ENCODE results near the gene IFNGR1. TPM values are rescaled to one million over a fixed set of nuclear protein-coding genes. Genes with fewer than 3 reads are reported as not detected.

IFNGR1 gene
- total RNA-seq, 1 donor from 2014 or later: 23.0 TPM

GRCh38 chr6:137261761-137262160 lies 42.6 kb upstream of the IFNGR1 start:
- Mint-ChIP-seq H3K4me3 (no peak overlapping the region), H3K27me3 (ENCODE audit: low read depth) (peaks cover 38% of the 10 kb centered on the region), H3K36me3 (ENCODE audit: low read depth) (no peaks in the 10 kb centered on the region), H3K4me1 (no peaks in the 10 kb centered on the region), H3K9me3 (no peaks in the 10 kb centered on the region), H3K27ac (ENCODE audit: unreplicated experiment) (no peak overlapping the region)
- no peak for DNase-seq (ENCODE audit: low read depth, low spot score)
- TF ChIP-seq, protein P1, sequence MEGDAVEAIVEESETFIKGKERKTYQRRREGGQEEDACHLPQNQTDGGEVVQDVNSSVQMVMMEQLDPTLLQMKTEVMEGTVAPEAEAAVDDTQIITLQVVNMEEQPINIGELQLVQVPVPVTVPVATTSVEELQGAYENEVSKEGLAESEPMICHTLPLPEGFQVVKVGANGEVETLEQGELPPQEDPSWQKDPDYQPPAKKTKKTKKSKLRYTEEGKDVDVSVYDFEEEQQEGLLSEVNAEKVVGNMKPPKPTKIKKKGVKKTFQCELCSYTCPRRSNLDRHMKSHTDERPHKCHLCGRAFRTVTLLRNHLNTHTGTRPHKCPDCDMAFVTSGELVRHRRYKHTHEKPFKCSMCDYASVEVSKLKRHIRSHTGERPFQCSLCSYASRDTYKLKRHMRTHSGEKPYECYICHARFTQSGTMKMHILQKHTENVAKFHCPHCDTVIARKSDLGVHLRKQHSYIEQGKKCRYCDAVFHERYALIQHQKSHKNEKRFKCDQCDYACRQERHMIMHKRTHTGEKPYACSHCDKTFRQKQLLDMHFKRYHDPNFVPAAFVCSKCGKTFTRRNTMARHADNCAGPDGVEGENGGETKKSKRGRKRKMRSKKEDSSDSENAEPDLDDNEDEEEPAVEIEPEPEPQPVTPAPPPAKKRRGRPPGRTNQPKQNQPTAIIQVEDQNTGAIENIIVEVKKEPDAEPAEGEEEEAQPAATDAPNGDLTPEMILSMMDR (conservative IDR thresholded peaks at IDR 0.05): no peak

DNA sequence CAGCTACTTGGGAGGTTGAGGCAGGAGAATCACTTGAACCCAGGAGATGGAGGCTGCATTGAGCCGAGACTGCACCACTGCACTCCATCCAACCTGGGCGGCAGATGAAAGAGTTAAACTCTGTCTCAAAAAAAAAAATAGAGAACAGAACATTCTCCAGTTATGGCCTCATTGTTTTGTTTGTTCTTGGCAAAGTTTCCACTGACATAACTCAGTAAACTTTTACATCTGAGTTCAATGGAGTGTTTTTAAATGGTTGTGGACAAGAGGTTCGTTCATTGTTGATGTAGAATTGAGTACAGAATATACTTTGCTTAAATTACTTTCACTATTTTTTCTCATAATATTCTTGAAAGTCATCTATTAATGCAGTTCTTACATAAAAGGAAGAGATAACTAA lies 42.2 kb upstream of the IFNGR1 start:
- no peak for DNase-seq (ENCODE audit: low read depth, low spot score)
- Mint-ChIP-seq H3K4me1 (no peaks in the 10 kb centered on the region), H3K9me3 (no peaks in the 10 kb centered on the region), H3K4me3 (no peak overlapping the region), H3K27me3 (ENCODE audit: low read depth) (peaks cover 34% of the 10 kb centered on the region), H3K36me3 (ENCODE audit: low read depth) (no peaks in the 10 kb centered on the region), H3K27ac (ENCODE audit: unreplicated experiment) (no peak overlapping the region)
- TF ChIP-seq, protein P1 (conservative IDR thresholded peaks at IDR 0.05): no peak

- TF ChIP-seq, protein P1 (conservative IDR thresholded peaks at IDR 0.05): no peak
- H3K27me3 Mint-ChIP-seq (ENCODE audit: low read depth): peaks cover 25% of the 10 kb centered on the region
- H3K4me3 Mint-ChIP-seq: no peak overlapping the region
- no peak overlapping the region for H3K27ac Mint-ChIP-seq (ENCODE audit: unreplicated experiment)
- no peak for DNase-seq (ENCODE audit: low read depth, low spot score)
- no peaks in the 10 kb centered on the region for H3K9me3 Mint-ChIP-seq
- no peaks in the 10 kb centered on the region for H3K36me3 Mint-ChIP-seq (ENCODE audit: low read depth)
- no peaks in the 10 kb centered on the region for H3K4me1 Mint-ChIP-seq
Observed at GRCh38 chr6:137260217-137260616, 41.0 kb upstream of the IFNGR1 start.

DNA sequence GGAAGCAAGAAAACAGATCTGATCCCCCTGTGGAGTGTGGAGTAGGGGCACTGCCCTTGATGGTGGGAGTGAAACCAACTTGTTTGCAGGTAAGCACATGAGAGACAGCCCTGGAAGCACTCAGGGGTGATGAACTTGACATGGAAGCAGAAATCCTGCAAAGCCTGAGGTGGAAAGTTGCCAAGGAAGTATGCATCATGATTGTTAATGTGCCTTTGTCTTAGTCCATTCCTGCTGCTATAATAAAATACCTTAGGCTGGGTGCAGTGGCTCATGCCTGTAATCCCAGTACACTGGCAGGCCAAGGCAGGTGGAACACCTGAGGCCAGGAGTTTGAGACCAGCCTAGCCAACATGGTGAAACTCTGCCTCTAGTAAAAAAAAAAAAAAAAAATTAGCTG lies 40.2 kb upstream of the IFNGR1 start:
- H3K27ac Mint-ChIP-seq (ENCODE audit: unreplicated experiment): peak overlapping the region; percentile 32

GRCh38 chr6:137258170-137258569 lies 39.0 kb upstream of the IFNGR1 start:
- no peak for DNase-seq (ENCODE audit: low read depth, low spot score)
- TF ChIP-seq, protein P1 (conservative IDR thresholded peaks at IDR 0.05): no peak
- Mint-ChIP-seq H3K36me3 (ENCODE audit: low read depth) (peaks cover 6% of the 10 kb centered on the region), H3K27me3 (ENCODE audit: low read depth) (peaks cover 10% of the 10 kb centered on the region), H3K27ac (ENCODE audit: unreplicated experiment) (no peak overlapping the region), H3K4me1 (no peaks in the 10 kb centered on the region), H3K9me3 (peaks cover 11% of the 10 kb centered on the region), H3K4me3 (no peak overlapping the region)

More for the DNA sequence above, 40.2 kb upstream of the IFNGR1 start:
- TF ChIP-seq, protein P1 (conservative IDR thresholded peaks at IDR 0.05): no peak
- no peak for DNase-seq (ENCODE audit: low read depth, low spot score)
- Mint-ChIP-seq H3K27me3 (ENCODE audit: low read depth) (peaks cover 19% of the 10 kb centered on the region), H3K36me3 (ENCODE audit: low read depth) (peaks cover 4% of the 10 kb centered on the region), H3K4me1 (no peaks in the 10 kb centered on the region), H3K4me3 (no peak overlapping the region), H3K9me3 (peaks cover 5% of the 10 kb centered on the region)

All from neural crest cell (in vitro differentiated cells).